Measurements from ENCODE around the gene VPS13A.
"Not testable (repeated sequence)": the region's sequence is repeated elsewhere in the genome, so short reads cannot be mapped to it uniquely, and the experiment has no call there.

The VPS13A gene

GRCh38 chr9:77423841-77424240, 246.5 kb downstream of the VPS13A start:
- DNase-seq (ENCODE audit: low spot score): no peak

- DNase-seq (ENCODE audit: low spot score): no peak
Observed at GRCh38 chr9:77424993-77425392, 247.7 kb downstream of the VPS13A start.

DNA sequence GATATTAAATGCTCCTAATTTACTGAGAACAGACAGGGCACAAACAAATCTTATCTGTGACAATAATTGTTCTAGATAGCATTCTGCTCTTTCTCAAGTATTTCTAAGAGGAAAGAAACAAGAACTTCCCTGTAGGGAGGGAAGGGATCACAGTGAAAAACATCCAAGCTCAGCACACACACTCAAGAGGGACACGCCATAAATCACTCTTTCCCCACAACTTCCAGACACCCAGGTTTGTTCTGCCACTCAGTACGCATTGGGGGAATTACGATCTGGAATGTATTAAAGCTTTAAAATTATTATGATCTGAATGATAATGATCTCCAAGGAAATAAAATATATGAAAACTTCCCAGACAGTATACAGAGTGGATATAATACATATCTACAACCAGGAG, 249.4 kb downstream of the VPS13A start:
- DNase-seq (ENCODE audit: low spot score): no peak

GRCh38 chr9:77427256-77427927, 250.1 kb downstream of the VPS13A start:
- no peak for DNase-seq (ENCODE audit: low spot score)

DNA sequence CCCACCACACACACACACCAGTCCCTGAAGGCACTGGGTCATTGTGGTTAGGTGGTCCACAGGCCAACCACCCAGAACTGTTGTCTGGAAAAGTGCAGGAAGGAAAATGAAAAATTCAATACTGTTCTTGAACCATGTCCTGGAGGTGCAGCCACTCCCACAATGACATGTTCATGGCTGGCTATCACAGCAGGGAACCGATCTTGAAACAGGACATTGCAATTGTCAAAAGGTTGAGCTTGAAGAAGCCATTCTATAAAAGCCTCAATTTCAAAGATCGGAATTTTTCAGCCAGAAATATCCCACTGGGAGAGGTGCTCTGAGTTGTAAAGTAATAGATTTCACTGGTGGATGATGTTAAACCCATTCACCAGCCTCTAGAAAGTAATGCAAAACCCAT, 252.6 kb downstream of the VPS13A start:
- no peak for DNase-seq (ENCODE audit: low spot score)

GRCh38 chr9:77432053-77432452, 254.7 kb downstream of the VPS13A start:
- no peak for DNase-seq (ENCODE audit: low spot score)

- no peak for DNase-seq (ENCODE audit: low spot score)
Observed at GRCh38 chr9:77433675-77434445, 256.5 kb downstream of the VPS13A start.

DNA sequence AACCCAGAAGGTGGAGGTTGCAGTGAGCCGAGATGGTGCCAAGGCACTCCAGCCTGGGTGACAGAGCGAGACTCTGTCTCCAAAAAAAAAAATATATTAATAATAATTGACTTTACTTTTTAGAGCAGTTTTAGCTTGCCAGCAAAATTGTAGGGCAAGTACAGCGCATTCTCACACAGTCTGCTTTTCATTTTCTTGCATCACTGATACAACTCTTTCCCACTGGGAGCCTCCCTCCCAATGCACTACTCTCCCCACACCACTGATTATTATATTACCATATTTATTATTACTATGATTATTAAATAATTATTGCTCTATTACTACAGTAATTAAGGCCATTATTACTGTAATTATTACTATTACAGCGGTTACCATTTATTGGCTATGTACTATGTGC, 257.9 kb downstream of the VPS13A start:
- no peak for DNase-seq (ENCODE audit: low spot score)

GRCh38 chr9:77435688-77436087, 258.4 kb downstream of the VPS13A start:
- no peak for DNase-seq (ENCODE audit: low spot score)

GRCh38 chr9:77438653-77439052, 261.3 kb downstream of the VPS13A start:
- DNase-seq (ENCODE audit: low spot score): no peak

- DNase-seq (ENCODE audit: low spot score): no peak
Observed at GRCh38 chr9:77440057-77440456, 262.7 kb downstream of the VPS13A start.

DNA sequence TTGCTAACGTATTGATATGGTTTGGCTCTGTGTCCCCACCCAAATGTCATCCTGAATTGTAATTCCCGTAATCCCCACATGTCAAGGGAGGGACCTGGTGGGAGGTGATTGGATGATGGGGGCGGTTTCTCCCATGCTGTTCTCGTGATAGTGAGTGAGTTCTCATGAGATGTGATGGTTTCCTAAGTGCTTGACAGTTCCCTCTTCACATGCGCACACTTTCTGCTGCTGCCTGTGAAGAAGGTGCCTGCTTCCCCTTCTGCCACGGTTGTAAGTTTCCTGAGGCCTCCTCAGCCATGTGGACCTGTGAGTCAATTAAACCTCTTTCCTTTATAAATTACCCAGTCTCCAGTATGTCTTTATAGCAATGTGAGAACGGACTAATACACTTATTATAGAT, 263.8 kb downstream of the VPS13A start:
- DNase-seq (ENCODE audit: low spot score): not testable (repeated sequence)

DNA sequence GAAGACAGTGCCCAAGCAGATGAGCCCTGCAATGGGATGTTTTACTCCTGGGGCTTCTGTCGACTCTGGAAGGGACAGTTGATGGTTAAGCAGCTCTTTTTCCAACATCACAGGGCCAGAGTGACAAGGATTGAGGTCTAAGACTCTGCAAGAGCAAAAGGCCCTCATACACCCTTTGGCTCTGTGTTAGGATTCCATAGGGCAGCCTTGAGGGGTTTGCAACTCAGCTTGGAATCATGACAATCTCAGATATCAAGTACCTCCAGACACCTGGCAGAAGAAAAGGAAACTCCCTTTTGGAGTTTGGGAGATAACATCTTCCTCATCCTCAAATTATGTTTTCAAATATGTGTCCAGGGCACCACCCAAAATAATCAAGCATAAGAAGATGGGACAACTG, 265.1 kb downstream of the VPS13A start:
- no peak for DNase-seq (ENCODE audit: low spot score)

DNA sequence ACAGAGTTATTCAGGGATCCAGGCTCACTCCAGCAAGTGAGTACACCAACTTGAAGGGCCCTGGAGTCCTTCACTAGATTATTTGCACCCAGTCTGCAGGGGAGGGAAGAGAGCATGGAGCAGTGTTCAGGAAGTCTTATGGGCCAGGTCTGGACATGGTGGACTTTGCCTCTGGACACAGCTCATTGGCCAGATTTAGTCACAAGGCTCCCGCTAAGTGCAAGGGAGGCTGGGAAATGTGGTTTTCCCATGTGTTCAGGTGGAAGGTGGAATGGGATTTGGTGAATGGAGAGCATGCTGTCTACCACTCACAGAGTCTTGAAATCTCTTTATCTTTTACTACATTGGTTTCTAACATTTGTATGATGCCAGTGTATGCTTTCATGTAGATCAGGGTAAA, 270.3 kb downstream of the VPS13A start:
- DNase-seq (ENCODE audit: low spot score): no peak

GRCh38 chr9:77449240-77450084, 272.1 kb downstream of the VPS13A start:
- DNase-seq (ENCODE audit: low spot score): no peak

GRCh38 chr9:77450085-77450475, 272.7 kb downstream of the VPS13A start:
- no peak for DNase-seq (ENCODE audit: low spot score)

DNA sequence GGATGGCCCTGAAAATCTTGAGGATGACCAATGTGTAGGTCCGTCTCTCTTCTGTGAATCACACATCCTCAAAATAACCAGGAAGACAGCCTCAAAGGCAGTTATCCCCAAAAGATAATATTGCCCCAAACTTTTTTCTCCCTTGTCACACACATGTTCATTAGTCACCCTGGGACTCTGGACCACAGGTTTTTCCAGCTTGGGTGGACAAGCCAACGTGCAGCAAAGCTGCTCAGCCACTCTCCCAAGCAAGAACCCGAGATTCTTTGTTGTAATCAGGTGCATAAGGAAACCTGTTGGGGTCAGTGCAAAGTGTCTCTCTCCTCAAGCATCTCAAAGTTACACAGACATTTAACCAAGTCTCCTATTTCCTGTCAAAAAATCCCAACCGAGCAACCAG, 274.2 kb downstream of the VPS13A start:
- no peak for DNase-seq (ENCODE audit: low spot score)

GRCh38 chr9:77453825-77454647, 276.7 kb downstream of the VPS13A start:
- DNase-seq (ENCODE audit: low spot score): no peak

- DNase-seq (ENCODE audit: low spot score): no peak
Observed at GRCh38 chr9:77454663-77455062, 277.3 kb downstream of the VPS13A start.

DNA sequence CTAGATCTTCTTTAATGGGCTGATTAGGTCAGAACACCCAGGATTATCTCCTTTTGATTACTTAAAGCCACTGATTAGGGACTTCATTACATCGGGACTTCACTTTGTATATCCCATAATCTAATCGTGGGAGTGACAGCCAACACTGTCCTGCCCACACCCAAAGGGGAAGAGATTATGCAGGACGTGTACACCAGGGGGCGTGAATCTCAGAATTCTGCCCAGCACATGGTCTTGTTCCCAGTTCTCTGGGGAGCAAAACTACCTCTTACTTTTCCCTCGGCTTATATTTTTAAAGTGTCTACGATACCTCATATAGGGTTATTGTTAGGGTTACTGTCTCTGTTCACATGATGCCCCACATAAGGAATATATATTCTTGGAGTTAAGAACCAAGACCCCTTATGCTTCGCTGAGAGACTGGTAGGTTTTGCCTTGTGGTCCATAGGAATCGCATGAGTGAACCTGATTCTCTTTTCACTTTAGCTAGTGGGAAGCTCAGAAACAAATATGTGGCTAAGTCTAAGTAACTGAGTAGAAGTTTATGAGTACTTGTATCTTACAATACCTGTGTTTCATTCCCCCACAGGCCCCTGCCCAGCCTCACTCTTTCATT, 278.1 kb downstream of the VPS13A start:
- DNase-seq (ENCODE audit: low spot score): no peak

GRCh38 chr9:77456829-77457437, 279.6 kb downstream of the VPS13A start:
- DNase-seq (ENCODE audit: low spot score): peak; percentile 79

All from left forelimb (tissue), 1 donor.